ENCODE measurements around the gene DDX10. TPM values are rescaled to one million over a fixed set of nuclear protein-coding genes. Genes with fewer than 3 reads are reported as not detected.

The DDX10 gene
- total and polyA plus RNA-seq, 9 of the 15 experiments (the other 6 are each of a cell fraction or from before 2014, with no cell fraction given) = 33.9 to 94.6 (median 50.7) TPM

DNA sequence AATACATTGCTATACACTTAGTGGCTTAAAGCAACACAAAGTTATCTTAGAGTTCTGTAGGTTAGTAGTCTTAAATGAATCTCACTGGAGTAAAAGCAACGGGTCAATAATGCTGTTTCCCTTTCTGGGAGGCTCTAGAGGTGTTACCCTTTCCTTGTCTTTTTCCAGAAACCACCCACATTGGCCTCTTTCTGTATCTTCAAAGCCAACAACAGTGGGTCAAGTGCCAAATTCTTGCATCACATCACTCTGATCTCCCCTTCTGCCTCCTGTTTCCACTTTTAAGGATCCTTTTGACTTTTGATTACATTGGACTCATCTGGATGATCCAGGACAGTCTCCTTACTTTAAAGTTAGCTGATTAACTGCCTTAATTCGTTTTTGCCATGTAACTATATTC is 93.6 kb downstream of the DDX10 start:
- no peak overlapping the region for H2AFZ ChIP-seq (ENCODE audit: low read depth, low read length)

More for the DNA sequence above, 93.6 kb downstream of the DDX10 start:
- H4K20me1 ChIP-seq (replicated peaks; ENCODE audit: control insufficient read depth, insufficient read depth, low read length) = no peaks in the 10 kb centered on the region
- TF ChIP-seq, protein P1, sequence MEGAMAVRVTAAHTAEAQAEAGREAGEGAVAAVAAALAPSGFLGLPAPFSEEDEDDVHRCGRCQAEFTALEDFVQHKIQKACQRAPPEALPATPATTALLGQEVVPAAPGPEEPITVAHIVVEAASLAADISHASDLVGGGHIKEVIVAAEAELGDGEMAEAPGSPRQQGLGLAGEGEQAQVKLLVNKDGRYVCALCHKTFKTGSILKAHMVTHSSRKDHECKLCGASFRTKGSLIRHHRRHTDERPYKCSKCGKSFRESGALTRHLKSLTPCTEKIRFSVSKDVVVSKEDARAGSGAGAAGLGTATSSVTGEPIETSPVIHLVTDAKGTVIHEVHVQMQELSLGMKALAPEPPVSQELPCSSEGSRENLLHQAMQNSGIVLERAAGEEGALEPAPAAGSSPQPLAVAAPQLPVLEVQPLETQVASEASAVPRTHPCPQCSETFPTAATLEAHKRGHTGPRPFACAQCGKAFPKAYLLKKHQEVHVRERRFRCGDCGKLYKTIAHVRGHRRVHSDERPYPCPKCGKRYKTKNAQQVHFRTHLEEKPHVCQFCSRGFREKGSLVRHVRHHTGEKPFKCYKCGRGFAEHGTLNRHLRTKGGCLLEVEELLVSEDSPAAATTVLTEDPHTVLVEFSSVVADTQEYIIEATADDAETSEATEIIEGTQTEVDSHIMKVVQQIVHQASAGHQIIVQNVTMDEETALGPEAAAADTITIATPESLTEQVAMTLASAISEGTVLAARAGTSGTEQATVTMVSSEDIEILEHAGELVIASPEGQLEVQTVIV (CRISPR knock-in tag; IDR thresholded peaks at IDR 0.05; ENCODE audit: borderline replicate concordance) = no peak
- no peak for TF ChIP-seq SP2 (IDR thresholded peaks at IDR 0.05; ENCODE audit: extremely low read depth, low read depth, low read length, poor library complexity, severe bottlenecking)
- no peak for TF ChIP-seq ZSCAN32 (CRISPR knock-in tag; IDR thresholded peaks at IDR 0.05)
- TF ChIP-seq ZNF134 (CRISPR knock-in tag; conservative IDR thresholded peaks at IDR 0.05) = no peak
- no peak for TF ChIP-seq SREBF2 (CRISPR knock-in tag; IDR thresholded peaks at IDR 0.05)
- no peak for TF ChIP-seq SPI1 (IDR thresholded peaks at IDR 0.05; ENCODE audit: borderline replicate concordance, low read depth, low read length)
- no peak for TF ChIP-seq SNIP1 (IDR thresholded peaks at IDR 0.05; ENCODE audit: low read depth)
- TF ChIP-seq TSC22D4 (tag; IDR thresholded peaks at IDR 0.05) = no peak
- TF ChIP-seq CBX3 (IDR thresholded peaks at IDR 0.05; ENCODE audit: borderline replicate concordance in 1 of 2, low read length in 2 of 2) = no peak
- no peak for TF ChIP-seq PYGO2 (tag; IDR thresholded peaks at IDR 0.05)
- TF ChIP-seq GATA2 (CRISPR knock-in tag; IDR thresholded peaks at IDR 0.05) = no peak
- TF ChIP-seq BCL6 (CRISPR knock-in tag; IDR thresholded peaks at IDR 0.05) = no peak
- no peak for TF ChIP-seq NFRKB (IDR thresholded peaks at IDR 0.05; ENCODE audit: low read depth)
- no peak for TF ChIP-seq CREB1 (IDR thresholded peaks at IDR 0.05)
- TF ChIP-seq CREB1 (CRISPR knock-in tag; IDR thresholded peaks at IDR 0.05) = no peak
- no peak for TF ChIP-seq PPARD (CRISPR knock-in tag; IDR thresholded peaks at IDR 0.05)
- TF ChIP-seq FOXK1 (CRISPR knock-in tag; IDR thresholded peaks at IDR 0.05; ENCODE audit: borderline replicate concordance) = no peak
- TF ChIP-seq EHMT2 (IDR thresholded peaks at IDR 0.05) = no peak
- TF ChIP-seq JUND (IDR thresholded peaks at IDR 0.05; ENCODE audit: borderline replicate concordance, low read depth, low read length) = no peak
- no peak for TF ChIP-seq JUND (tag; IDR thresholded peaks at IDR 0.05; ENCODE audit: borderline replicate concordance, low read depth, low read length)
- peaks cover 43% of the 10 kb centered on the region; the same call in 2 of the 3 replicates for H3K79me2 ChIP-seq (ENCODE audit: control insufficient read depth, insufficient read depth, low read length)
- ChIA-PET POLR2A (interaction anchor here (0.6 kb wide), 1 partner anchor 34 kb away, joined by 3 read pairs; no protein-coding TSS in a partner anchor), CTCF (ENCODE audit: low intra/inter-chr PET ratio) (no interaction called here)
- no peaks in the 10 kb centered on the region for H3K9me1 ChIP-seq (ENCODE audit: control insufficient read depth, insufficient read depth, low read length)
- no peak overlapping the region for H3K9ac ChIP-seq (ENCODE audit: insufficient read depth in 1 of 2, low read depth in 2 of 2, low read length in 2 of 2)
- no peak overlapping the region for H3K27ac ChIP-seq (ENCODE audit: extremely low read depth, low read depth, low read length)
- no peak overlapping the region for H3K4me3 ChIP-seq
- ATAC-seq (no peak), DNase-seq (ENCODE audit: extremely low read depth in 1 of 4, low spot score in 3 of 4) (no peak), FAIRE-seq (no peak)
- H3K4me1 ChIP-seq (replicated peaks in 1 of 2; ENCODE audit: control insufficient read depth in 2 of 2, insufficient read depth in 2 of 2, low read length in 2 of 2) = no peaks in the 10 kb centered on the region
- no peaks in the 10 kb centered on the region for H3K27me3 ChIP-seq (ENCODE audit: control insufficient read depth in 2 of 2, insufficient read depth in 2 of 2, low read length in 2 of 2)
- H3K9me3 ChIP-seq (replicated peaks; ENCODE audit: control insufficient read depth, insufficient read depth, low read depth, low read length) = no peaks in the 10 kb centered on the region
- no peaks in the 10 kb centered on the region for H3K36me3 ChIP-seq (ENCODE audit: control insufficient read depth, insufficient read depth, low read length)
- in situ Hi-C loops (cut with MboI) = no loop called here
- intact Hi-C loops (cut with micrococcal nuclease) = no loop called here
- H3K4me2 ChIP-seq (ENCODE audit: insufficient read depth, low read length) = no peak overlapping the region
- 44% methylated on average over 2 of the region's 2 CpGs for WGBS (ENCODE audit: insufficient coverage, low coverage, missing lambda C conversion rate)
- no TSS peak for BruUV-seq (replicated peaks)
